ENCODE results near the gene DDX39A.
"Not testable (repeated sequence)": the region's sequence is repeated elsewhere in the genome, so short reads cannot be mapped to it uniquely, and the experiment has no call there.

Gene DDX39A

DNA sequence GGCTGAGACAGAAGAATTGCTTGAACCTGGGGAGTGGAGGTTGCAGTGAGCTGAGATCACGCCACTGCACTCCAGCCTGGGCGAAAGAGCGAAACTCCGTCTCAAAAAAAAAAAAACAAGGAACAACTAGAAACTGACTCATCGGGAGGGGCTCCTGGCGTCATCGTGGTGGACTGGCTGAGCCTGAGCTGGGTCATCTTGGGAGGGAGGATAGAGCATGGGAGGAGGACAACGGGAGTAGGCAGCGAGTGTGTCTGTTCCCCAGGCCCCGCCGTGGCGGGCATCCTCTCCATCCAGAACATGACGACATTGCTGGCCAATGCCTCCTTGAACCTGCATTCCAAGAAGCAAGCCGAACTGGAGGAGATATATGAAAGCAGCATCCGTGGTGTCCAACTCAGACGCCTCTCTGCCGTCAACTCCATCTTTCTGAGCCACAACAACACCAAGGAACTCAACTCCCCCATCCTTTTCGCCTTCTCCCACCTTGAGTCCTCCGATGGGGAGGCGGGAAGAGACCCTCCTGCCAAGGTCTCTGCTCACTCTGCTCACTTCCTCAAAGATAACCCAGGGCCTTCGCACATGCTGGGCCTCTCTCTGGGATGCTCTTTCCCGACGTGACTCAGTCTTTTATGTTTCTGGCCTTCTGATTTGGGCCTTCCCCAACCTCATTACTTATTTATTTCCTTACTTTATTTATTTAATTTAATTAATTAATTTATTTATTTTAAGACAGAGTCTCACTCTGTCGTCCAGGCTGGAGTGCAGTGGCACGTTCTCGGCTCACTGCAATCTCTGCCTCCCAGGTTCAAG, 16.6 kb downstream of the DDX39A start:
- no peak overlapping the region for H3K4me3 ChIP-seq (ENCODE audit: low read length)
- no peak for DNase-seq (ENCODE audit: low read depth)
- TF ChIP-seq, protein P1, sequence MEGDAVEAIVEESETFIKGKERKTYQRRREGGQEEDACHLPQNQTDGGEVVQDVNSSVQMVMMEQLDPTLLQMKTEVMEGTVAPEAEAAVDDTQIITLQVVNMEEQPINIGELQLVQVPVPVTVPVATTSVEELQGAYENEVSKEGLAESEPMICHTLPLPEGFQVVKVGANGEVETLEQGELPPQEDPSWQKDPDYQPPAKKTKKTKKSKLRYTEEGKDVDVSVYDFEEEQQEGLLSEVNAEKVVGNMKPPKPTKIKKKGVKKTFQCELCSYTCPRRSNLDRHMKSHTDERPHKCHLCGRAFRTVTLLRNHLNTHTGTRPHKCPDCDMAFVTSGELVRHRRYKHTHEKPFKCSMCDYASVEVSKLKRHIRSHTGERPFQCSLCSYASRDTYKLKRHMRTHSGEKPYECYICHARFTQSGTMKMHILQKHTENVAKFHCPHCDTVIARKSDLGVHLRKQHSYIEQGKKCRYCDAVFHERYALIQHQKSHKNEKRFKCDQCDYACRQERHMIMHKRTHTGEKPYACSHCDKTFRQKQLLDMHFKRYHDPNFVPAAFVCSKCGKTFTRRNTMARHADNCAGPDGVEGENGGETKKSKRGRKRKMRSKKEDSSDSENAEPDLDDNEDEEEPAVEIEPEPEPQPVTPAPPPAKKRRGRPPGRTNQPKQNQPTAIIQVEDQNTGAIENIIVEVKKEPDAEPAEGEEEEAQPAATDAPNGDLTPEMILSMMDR (conservative IDR thresholded peaks at IDR 0.05; ENCODE audit: low read depth, low read length) = no peak

DNA sequence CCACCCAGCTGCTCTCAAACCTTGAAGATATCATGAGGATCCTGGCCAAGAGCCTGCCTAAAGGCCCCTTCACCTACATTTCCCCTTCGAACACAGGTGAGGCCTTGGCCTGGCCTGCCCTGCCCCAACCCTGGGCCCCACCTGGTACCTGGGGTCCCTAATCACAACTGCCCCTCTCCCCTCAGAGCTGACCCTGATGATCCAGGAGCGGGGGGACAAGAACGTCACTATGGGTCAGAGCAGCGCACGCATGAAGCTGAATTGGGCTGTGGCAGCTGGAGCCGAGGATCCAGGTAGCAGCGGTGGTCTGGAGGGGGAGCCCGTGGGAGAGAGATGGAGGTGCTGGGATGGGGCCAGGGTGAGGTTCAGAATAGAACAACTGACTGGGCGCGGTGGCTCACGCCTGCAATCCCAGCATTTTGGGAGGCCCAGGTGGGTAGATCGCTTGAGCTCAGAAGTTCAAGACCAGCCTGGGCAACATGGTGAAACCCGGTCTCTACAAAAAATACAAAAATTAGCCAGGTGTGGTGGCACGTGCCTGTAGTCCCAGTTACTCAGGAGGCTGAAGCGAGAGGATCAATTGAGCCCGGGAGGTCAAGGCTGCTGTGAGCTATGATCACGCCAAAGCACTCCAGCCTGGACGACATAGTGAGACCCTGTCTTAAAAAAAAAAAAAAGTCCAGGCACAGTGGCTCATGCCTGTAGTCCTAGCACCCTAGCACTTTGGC, 17.5 kb downstream of the DDX39A start:
- no peak overlapping the region for H3K4me3 ChIP-seq (ENCODE audit: low read length)
- DNase-seq (ENCODE audit: low read depth) = no peak
- TF ChIP-seq, protein P1 (conservative IDR thresholded peaks at IDR 0.05; ENCODE audit: low read depth, low read length) = no peak

DNA sequence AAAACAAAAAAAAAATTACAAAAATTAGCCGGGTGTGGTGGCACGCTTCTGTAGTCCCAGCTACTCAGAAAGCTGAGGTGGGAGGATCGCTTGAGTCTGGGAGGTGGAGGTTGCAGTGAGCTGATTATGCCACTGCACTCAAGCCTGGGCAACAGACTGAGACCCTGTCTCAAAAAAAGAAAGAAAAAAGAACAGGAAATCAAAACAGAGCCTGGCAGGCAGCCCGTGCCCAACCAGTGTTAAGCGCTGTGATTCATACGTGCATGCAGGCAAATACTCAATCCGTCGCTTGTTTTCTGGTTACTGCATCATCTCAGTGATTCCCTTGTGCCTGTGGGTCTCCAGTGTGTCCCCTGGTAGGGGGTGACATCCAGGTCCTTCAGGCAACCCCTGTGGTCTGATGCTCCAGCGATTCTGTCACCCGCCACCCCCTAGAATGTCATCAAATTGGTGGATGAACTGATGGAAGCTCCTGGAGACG, 18.1 kb downstream of the DDX39A start:
- TF ChIP-seq, protein P1 (conservative IDR thresholded peaks at IDR 0.05; ENCODE audit: low read depth, low read length) = no peak
- no peak overlapping the region for H3K4me3 ChIP-seq (ENCODE audit: low read length)
- DNase-seq (ENCODE audit: low read depth) = no peak

DNA sequence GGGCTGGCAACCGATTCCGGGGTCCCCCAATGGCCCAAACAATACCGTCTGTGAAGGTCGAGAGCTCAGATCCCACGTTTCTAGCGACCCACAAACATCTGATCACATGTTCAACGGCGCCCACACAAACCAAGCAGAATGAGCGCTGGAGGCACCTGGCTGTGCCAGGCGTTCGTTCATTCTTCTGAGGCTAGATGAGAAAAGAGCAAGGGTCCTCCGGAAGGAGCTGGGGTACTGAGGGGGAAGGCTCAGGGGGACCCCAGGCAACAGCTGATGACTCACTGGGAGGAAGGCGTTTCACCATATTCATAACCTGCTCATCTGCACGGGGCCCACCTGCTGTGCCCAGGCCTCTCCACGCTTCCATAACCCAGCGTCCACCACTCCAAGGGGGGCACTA, 22.0 kb downstream of the DDX39A start:
- not testable (repeated sequence) for DNase-seq (ENCODE audit: low read depth); H3K4me3 ChIP-seq (ENCODE audit: low read length)

DNA sequence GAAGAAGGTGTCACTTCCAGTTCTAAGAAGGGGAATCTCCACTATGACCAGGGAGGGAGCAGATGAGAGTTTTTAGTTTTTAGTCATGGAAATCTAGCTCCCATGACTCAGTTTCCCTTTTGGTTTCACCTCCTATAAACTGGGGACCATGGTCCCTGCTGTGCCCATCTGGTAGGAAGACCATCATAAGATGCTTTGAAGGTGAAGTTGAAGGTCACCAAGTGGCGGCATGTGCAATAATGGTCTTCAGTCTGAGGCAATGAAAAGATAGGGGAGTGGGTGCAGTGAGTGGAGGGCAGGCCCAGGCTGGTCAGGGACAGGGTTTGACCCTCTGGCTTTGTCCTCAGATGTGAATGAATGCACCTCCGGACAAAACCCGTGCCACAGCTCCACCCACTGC, 22.4 kb downstream of the DDX39A start:
- not testable (repeated sequence) for DNase-seq (ENCODE audit: low read depth); H3K4me3 ChIP-seq (ENCODE audit: low read length)

DNA sequence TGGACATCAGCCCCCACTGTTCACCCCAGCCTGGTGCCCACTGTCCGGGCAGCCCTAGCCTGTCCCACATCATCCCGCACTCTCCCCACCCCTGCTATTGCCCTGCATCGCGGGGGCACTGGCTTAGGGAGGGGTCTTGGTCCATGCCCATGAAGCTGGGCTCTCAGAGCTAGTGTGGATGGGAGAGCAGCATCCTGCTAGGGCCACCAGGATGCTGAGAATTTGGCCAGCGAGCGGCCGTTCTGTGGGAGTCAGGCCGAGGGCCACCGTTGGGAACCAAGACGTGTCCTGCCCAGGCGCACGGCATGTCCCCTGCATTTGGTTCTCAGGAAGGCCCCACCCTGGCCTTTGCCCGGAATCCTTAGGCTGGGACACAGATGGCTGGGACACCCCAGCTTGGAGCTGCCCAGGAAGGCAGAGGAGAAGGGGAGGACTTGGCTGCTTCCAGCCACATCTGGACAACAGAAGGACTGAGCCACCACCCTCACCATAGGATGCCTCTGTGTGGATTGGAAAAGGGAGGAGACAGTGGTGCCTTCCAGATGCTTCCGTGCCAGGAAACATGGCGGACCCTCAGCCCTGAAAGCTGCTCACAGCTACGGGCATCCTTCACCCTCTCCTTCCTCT, 23.3 kb downstream of the DDX39A start:
- TF ChIP-seq, protein P1 (conservative IDR thresholded peaks at IDR 0.05; ENCODE audit: low read depth, low read length) = no peak
- no peak for DNase-seq (ENCODE audit: low read depth)
- H3K4me3 ChIP-seq (ENCODE audit: low read length) = no peak overlapping the region

DNA sequence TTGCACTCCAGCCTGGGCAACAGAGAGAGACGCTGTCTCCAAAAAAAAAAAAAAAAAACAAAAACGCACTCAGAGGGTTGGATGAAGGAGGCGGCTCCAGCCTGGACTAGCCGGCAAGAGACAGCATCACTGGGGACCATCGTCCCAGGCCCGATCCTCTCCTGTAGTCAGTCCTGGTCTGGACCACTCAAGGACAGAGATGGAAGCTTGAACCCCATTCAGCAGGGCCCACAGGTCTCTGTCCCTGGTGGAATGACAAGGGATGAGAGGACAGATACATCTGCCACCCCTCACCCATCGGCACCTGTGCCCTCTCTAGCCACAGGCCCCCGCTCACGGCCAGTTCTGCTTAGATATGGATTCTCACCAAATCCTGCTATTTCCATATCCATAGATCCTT, 23.9 kb downstream of the DDX39A start:
- no peak for DNase-seq (ENCODE audit: low read depth)
- no peak overlapping the region for H3K4me3 ChIP-seq (ENCODE audit: low read length)
- TF ChIP-seq, protein P1 (conservative IDR thresholded peaks at IDR 0.05; ENCODE audit: low read depth, low read length) = no peak

All from retinal pigment epithelial cell (primary cell).